Activated CD4-positive, CD25-positive, alpha-beta regulatory T cell treated with anti-CD3 and anti-CD28 coated beads, Interleukin-2, amount 50 U/mL, for 16 hours (primary cell): ENCODE data around the gene STK32B.

Experiments used
- DNase-seq: peaks from one replicate; pipeline ENCODE4 v3.0.0-alpha.2; 2020; ENCODE audit warnings: low read depth, low spot score

The STK32B gene

DNA sequence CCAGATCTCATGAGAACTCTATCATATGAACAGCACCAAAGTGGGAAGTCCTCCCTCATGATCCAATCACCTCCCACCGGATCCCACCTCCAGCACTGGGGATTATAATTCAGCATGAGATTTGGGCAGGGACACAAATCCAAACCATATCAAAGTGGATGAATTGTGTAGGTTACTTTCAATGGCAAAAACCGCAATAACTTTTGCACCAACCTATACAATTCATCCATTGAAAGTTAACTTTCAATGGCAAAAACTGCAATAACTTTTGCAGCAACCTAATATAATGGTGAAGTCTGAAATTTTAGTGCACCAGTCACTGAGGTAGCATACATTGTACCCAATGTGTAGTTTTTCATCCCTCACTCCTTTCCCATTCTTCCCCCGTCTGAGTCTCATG, 16.6 kb downstream of the STK32B start:
- DNase-seq: no peak

DNA sequence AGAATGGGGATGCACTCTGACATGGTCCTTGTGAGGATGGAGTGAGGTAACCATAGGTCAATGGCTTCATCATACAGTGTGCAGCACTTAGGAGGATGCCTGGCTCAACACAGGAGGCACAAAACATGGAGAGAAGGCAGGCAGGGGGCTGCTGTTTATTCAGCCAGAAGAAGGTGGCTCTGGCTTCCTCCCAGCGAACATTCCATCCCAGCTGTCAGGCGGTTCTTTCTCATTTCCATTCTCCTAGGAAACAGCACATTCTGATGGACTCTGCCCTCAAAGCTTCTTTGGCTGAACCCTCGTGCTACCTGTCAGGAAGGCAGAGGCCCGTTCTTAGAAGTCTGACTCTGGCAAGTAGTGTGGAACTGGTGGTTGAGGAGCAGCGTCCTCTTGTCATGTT, 18.6 kb downstream of the STK32B start:
- no peak for DNase-seq

DNA sequence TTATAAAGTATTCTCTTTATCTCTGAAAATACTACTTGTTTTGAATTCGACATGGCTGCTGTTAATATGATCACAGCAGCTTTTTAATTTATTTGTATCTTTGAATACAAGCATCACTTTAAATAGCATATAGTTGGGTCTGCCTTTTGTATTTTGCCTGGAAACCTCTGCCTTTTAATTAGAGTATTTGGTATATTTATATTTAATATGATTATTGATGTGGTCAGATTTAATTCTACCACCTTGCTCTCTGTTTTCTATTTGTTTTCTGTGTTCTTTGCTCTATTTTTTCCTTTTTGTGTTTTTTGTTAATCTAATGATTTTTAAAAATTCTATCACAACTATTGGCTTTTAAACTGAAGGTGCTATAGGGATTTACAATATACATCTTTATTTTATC, 21.7 kb downstream of the STK32B start:
- DNase-seq: no peak

DNA sequence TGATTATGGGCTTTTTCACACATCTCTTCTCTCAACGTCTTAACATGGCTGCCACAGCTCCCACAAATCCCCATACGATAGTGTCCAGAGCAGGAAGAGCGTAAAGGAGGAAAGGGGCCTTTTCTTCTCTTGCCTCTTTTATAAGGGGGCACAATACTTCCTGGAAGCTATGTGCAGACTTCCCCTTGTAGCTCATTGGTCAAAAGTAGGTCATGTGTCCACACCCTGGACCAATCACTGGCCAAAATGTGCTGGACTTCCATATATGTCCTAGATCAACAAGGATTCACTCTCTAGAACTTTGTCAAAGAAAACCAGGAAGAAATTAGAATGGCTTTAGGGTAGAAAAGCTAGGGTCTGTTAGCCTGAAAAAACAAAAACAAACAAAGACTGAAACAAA, 26.7 kb downstream of the STK32B start:
- DNase-seq: no peak

DNA sequence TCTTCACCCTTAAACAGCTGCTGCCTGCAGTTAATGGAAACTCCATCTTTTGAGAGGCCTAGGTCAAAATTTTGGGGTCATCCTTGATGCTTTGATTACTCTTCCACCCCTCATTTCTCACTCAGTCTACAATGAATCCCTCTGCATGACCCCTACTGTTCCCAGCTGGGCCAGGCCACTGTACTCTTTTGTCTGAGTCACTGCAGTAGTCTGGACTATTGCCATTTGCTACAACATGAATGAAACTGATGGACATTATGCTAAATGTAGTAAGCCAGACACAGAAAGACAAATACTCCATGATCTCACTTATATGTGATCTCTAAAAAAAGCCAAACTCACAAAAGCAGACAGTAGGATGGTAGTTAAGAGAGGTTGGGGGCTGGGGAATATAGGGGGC, 28.3 kb downstream of the STK32B start:
- DNase-seq: no peak

DNA sequence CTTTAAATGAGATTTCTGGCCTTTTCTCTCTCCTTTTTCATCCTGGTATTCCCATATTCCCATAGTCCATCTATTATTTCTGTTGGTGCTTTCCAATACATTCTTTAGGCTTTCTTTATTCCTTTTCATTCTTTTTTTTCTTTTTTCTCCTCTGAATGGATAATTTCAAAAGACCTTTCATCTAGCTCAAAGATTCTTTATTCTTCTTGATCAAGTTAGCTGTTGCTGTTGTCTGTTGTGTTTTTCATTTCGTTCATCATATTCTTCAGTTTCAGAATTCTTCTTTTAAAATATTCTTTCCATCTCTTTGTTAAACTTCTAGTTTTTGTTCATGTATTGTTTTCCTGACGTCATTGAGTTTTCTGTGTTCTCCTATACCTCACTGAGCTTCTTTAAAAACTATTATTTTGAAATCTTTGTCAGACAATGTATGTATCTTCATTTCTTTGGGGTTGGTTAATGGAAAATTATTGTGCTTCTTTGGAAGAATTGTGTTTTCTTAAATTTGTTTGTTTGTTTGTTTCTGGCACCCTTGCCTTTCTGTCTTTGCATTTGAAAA, 30.2 kb downstream of the STK32B start:
- DNase-seq: no peak

DNA sequence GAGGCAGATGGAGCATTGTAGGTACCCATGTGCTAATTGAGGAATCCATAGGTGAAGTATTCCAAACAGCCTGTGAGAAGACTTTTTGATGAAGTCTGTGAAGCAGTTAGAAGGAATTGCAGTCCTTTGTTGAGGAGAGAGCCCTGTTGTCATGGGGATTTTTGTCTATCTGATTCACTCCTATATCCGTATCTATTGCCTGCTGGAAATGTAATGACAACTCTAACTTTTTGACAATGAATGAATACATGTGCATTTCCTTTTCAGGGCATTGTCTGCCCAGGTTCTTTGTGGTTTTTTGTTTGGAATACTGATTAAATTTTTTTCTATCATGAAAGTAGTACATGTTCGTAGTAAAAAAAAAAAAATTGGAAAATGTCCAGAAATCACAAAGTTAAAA, 31.1 kb downstream of the STK32B start:
- no peak for DNase-seq

DNA sequence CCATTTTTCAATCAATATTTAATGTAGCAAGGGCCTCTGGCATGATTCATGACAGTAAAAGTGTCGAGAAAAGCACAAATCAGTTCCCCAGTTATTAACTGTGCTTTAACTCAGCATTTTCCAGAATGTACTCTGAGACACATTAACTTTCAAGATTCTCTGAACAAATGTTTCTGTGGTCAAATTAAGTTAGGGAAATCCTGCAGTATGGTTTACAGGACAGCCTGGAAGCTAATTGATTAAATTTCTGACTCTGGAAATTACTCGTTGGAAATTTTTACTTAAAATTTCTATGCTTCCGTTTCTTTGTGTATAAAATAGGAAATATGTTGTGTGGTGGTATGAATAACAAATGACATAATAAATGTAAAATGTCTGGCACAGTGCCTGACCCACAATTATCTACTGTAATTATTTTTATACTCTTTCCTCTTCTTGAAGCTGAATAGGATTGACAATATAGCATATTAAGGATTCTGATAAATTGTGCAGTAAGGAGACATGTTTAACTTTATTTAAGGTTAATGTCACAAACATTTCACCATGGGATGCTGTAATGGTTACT, 33.7 kb downstream of the STK32B start:
- no peak for DNase-seq

DNA sequence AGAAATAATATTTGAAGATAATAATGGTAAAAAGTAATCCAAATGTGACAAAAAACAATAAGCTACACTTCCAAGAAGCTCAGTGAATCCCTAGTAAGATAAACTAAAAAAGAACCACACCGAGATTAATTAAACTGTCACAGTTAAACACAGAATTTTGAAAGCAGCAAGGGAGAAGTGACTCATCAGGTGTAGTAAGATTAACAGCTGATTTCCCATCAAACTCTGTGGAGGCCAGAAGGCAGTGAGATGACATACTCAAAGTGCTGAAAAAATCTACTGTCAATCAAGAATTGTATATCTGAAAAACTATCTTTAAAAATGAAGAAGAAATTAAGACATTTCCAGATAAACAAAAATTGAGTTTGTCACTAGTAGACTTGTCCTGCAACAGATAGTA, 35.3 kb downstream of the STK32B start:
- DNase-seq: no peak

DNA sequence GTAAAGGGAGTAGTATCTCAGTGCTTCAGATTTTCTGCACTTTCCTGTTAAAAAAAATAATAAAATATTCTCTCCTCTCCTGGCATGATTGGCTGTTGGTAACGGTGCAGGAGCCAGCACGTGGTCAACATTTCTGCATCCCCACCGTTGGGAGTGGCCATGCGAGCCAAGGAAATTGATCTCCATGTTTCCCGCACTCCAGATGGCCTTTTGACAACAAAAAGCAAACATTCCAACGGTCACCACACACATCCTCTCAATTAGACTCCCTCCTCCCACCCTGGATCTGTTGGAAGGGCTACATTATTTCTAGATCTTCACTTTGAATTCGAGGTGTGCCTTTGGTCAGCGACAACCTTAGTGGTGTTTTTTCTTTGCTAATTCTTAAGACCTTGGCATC, 45.0 kb downstream of the STK32B start:
- DNase-seq: no peak

DNA sequence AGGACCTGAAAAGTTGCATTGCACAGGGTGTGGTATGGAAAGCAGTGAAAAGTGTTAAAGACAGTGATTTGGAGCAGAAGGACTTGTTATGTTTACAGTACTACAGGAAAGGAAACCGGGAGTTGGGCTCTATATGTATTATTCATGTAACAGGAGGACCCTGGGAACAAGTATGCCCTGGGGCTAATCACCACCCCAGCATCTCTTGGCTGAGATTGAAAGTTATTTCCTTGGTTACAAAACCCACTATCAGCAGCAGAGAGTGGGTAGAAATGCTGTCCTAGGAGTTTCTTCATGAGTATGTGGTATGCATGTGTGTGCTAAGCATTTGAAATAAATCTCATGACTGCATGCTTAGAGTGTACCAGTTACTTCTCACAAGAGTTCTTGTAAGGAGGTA, 46.9 kb downstream of the STK32B start:
- DNase-seq: no peak

DNA sequence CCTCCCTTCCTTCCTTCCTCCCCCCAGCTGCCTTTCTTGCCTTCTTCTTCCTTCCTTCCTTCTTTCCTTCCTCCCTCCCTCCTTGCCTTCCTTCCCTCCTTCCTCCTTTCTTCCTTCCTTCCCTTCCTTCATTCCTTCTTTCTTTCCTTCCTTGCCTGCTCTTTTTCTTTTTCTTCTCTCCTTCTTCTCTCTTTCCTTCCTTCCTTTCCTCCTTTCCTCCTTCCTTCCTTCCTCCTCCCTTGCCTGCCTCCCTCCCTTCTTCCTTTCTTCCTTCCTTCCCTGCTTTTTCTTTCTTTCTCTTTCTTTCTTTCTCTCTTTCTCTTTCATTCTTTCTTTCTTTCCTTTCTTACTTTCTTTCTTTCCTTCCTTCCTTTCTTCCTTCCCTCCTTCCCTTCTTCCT, 49.1 kb downstream of the STK32B start:
- no peak for DNase-seq

DNA sequence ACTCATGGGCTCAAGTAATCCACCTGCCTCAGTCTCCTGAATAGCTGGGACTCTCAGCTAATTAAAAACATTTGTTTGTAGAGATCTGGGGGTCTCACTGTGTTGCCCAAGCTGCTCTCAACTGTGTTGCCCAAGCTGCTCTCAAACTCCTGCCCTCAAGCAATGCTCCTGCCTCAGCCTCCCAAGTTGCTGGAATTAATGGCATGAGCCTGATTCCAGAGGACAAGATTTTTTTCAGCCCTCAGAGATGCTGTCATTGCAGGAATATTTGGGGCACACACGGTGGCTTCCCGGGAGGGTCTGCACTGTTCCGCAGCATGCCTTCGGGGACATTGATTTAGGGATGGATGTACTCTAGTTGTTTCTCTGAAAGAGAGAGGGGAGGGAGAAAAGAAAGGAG, 49.7 kb downstream of the STK32B start:
- DNase-seq: no peak

DNA sequence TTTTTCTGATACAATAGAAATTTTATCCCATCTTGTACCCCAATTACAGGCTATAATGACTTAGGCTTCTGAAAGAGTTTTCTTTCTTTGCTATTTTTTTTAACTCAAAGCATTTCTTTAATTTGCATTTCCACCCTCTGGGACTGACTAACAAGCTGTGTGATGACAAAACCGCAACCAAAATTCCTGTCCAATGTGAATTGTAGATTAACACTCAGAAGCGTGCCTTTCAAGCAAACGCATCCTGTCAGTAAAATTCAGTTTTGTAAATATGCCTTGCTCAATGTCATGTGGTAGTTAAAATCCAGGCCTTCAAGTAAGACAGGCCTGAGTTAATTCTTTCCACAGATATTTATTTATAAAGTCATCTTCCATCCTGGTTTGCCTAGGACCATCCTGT, 50.3 kb downstream of the STK32B start:
- DNase-seq: no peak

DNA sequence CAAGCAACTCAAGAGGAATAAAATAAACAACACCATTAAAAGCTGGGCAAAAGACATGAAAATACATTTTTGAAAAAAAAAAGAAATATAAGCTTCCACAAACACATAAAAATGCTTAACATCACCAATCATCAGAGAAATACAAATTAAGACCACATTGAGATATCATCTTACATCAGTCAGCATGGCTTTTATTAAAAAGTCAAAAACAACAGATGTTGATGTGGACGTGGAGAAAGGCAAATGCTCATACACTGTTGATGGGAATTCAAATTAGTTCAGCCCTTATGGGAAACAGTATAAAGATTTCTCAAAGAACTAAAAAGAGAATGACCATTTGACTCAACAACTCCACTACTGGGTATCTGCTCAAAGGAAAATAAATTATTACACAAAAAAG, 59.6 kb downstream of the STK32B start:
- DNase-seq: no peak

DNA sequence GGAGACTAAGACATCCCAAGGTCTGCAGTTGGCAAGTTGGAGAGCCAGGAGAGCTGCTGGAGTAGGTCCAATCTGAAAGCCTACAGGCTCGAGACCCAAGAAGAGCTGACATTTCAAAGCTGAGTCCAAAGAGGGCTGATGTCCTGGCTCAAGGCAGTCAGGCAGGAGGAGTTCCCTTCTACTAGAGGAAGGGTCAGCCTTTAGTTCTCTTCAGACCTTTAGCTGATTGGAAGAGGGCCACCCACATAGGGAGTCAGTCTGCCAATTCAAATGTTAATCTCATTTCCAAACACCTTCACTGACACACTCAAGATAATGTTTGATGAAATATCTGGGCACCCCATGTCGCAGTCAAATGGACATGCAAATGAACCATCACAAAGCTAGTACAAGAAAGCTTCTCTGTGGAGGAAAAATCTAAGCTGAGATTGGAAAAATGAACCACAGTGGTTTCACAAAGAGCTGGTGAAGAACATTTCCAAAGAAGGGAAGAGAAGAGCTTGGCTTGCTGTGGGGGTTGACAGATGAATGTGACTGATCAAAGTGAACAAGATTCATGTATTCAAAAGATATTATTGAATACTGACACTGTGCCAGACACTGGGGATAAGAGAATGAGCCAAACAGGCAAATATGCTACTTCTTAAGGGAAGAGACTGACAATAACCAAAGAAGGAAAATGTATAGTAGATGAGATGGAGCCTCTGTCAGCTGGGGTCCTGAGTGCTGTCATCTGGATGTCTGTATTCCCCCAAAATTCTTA, 61.2 kb downstream of the STK32B start:
- no peak for DNase-seq

DNA sequence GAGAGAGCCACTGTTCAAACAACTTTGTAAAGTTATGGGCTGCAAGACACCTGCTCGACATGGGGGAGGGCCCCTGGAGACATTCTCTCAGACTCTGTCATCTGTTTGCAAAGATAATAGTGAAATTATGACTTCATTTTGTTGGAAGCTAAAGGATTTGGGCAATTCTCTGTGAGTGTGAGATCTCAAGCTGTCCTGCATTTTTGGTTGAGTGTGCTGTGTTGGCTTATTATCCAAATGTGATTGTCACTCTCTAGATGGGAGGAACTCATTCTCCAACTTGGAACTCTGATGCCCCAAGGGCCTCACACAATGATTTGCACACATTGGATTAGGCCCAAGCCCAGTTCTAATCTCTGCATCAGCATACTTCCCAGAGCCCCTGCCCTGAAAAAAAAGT, 63.7 kb downstream of the STK32B start:
- DNase-seq: no peak

DNA sequence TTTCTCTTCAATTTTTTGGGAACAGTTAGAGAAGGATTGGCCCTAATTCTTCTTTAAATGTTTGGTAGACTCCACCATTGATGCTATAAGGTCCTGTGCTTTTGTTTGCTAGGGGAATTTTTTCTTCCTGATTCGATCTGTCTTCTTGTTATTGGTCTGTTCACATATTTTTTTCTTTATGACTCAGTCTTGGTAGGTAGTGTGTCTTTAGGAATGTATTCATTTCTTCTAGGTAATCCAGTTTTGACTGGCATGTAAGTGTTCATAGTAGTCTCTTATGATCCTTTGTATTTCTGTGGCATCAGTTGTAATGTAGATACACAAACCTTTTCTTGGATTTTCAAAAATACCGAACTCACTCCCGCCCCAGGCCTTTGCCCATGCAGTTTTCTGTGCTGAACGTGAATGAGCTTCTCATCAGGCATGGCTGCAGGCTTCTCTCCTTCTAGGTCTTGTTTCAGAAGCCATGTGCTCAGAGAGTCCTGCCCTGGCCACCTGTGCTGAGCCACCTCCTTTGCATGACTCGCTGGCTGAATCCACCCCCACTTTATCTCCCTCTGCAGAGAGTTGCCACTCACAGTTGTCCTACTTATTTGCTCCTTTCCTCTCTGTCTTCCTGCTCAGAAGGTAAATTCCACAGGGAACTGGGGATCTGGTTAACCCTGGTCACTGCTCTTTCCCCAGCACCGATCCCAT, 67.0 kb downstream of the STK32B start:
- DNase-seq: no peak

DNA sequence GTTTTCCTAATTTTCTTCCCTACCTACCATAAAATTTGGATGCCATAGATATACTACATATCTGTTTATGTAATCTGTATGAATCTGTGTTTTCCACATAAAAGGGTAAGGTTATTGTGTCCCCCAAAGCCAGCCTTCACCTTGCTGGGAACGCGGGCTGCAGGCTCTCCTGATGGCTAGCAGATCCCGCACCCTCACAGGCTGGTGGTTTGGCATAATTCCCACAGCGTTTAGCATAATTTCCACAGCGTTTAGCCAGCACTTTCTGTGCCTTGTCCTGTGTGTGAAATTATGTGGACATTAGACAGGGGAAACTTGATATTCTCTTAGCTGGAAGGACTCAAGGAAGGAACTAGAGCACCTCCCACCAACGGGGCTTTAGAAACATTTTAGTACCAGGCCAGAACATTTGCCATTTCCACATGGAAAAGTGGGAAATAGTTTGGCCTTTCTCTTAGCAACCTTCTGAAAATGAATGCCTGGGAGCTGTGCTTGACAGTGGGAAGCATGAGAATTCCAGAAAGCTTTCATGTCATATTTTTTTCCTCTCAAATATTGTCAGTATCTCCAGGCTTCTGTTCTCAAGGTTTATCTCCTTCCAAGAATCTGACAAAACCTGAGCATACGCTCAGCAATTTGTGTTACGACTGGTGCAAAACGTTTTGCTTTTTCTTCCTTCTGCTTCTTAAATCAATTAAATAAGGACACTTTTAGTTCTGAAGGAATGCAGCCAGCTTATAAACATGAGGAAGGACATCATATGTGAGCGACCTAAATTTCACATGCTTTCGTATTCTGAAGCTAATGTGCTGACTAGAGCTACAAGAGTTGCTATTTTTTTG, 67.9 kb downstream of the STK32B start:
- DNase-seq: no peak

DNA sequence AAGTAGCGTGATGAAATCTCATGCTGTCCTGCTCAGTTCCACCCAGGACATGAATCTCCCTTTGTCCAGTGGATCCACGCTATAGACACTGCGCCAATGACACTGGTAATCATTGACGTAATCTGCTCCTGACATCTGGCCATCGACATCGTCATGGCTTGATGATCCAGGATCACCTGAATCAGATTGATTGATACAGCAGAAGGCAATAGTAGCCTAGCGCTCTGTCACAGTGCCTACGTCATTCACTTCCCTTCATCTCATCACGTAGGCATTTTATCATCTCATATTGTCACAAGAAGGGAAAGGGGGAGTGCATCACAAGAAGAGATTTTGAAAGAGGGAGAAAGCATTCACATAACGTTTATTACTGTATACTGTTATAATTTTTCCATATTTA, 68.8 kb downstream of the STK32B start:
- DNase-seq: no peak

DNA sequence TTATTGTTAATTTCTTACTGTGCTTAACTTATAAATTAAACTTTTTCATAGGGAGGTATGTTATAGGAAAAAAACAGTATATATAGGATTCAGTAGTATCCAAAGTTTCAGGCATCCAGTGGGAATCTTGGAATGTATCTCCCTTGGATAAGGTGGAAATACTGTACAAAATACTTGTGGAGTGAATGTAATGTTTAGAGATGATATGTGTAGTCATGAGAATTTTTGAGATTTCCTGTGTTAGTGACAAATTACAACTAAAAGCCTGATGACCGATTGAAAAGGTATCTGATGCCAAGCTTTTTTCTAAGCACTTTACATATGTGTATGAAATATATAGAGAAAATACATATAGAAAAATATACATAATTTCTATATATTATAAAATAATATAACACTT, 69.2 kb downstream of the STK32B start:
- no peak for DNase-seq

DNA sequence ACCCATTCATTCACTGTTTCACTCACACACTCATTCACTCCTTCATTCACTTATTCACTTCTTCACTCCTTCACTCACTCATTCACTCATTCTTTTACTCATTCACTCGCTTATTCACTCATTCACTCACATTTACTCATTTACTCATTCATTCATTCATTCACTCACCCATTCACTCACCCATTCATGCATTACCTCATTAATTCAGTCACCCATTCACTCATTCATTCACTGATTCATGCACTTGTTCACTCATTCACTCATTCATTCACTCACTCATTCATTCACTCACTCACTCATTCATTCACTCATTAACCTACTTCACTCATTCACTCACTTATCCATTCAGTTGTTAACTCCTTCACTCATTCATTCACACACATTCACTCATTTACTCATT, 70.8 kb downstream of the STK32B start:
- no peak for DNase-seq
